ENCODE measurements around the gene NPLOC4. TPM values are rescaled to one million over a fixed set of nuclear protein-coding genes. Genes with fewer than 3 reads are reported as not detected.

The NPLOC4 gene
- total and polyA plus RNA-seq, 2 donors from 2014 or later, result 41.5 to 86.4 TPM

DNA sequence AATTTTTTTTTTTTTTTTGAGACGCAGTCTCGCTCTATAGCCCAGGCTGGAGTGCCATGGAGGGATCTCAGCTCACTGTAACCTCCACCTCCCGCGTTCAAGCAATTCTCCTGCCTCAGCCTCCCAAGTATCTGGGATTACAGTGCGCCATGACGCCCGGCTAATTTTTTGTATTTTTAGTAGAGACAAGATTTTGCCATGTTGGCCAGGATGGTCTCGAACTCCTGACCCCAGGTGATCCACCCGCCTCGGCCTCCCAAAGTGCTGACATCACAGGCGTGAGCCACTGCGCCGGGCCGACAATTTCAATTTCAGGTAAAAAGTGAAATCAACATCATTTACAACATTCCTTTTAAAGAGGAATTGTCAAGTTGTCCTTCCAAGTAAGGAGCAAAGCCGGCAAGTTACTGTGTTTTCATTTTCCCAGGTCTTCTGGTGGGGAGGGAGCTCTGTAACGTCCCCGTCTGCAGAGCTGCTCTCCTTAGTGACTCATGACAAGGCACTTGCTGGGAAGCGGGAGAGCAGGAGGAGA lies 873 bp downstream of the NPLOC4 start:
- H3K36me3 ChIP-seq (ENCODE audit: control insufficient read depth in 2 of 3, insufficient read depth in 3 of 3, low read length in 3 of 3), result peaks cover 0 to 2% (median 0%) of the 10 kb centered on the region in 3 donors
- H3K9me3 ChIP-seq (ENCODE audit: control insufficient read depth in 2 of 3, insufficient read depth in 1 of 3, low read length in 3 of 3), result no peaks in the 10 kb centered on the region
- H3K27ac ChIP-seq (ENCODE audit: low read depth in 2 of 2, low read length in 2 of 2), result peak overlapping the region; percentile 77 to 87
- no peaks in the 10 kb centered on the region for H3K27me3 ChIP-seq (ENCODE audit: control insufficient read depth, insufficient read depth, low read length)
- intact Hi-C loops (cut with DNase I), result no loop called here
- TF ChIP-seq, protein P1, sequence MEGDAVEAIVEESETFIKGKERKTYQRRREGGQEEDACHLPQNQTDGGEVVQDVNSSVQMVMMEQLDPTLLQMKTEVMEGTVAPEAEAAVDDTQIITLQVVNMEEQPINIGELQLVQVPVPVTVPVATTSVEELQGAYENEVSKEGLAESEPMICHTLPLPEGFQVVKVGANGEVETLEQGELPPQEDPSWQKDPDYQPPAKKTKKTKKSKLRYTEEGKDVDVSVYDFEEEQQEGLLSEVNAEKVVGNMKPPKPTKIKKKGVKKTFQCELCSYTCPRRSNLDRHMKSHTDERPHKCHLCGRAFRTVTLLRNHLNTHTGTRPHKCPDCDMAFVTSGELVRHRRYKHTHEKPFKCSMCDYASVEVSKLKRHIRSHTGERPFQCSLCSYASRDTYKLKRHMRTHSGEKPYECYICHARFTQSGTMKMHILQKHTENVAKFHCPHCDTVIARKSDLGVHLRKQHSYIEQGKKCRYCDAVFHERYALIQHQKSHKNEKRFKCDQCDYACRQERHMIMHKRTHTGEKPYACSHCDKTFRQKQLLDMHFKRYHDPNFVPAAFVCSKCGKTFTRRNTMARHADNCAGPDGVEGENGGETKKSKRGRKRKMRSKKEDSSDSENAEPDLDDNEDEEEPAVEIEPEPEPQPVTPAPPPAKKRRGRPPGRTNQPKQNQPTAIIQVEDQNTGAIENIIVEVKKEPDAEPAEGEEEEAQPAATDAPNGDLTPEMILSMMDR (IDR thresholded peaks at IDR 0.05; ENCODE audit: borderline replicate concordance, extremely low read depth, insufficient read depth), result no peak
- peak in 1 of 5 donors; percentile 17 for DNase-seq
- peak overlapping the region; percentile 72 to 99 (median 74) for H3K9ac ChIP-seq (ENCODE audit: low read length in 3 of 3)
- FAIRE-seq, result no peak
- H3K4me1 ChIP-seq (ENCODE audit: control insufficient read depth in 2 of 3, insufficient read depth in 2 of 3, low read depth in 1 of 3, low read length in 3 of 3), result peaks cover 0 to 9% (median 7%) of the 10 kb centered on the region in 3 donors
- H3K4me3 ChIP-seq (ENCODE audit: low read length in 3 of 3), result peak overlapping the region; percentile 80 to 97 (median 92)

DNA sequence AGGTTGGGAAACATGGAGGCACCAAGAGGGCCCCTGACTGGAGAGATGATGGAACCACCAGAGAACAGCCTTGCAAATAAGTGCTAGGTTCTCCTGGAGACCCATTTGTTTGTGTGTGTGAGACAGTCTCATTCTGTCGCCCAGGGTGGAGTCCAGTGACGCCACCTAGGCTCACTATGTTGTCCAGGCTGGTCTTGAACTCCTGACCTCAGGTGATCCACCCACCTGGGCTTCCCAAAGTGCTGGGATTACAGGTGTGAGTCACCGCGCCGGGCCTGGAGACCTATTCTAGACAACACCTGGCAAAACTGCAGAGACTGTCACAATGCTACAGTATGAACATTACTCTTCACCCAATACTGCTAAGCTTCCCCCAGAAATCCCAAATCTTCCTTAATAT lies 1.5 kb downstream of the NPLOC4 start:
- Histone ChIP-seq H3K9ac (ENCODE audit: low read length in 3 of 3) (peak overlapping the region in 1 of 3 donors; percentile 74), H3K27ac (ENCODE audit: low read depth in 2 of 2, low read length in 2 of 2) (peak overlapping the region in 1 of 2 donors; percentile 77), H3K4me3 (ENCODE audit: low read length in 3 of 3) (peak overlapping the region in 2 of 3 donors; percentile 92 to 97), H3K4me1 (ENCODE audit: control insufficient read depth in 2 of 3, insufficient read depth in 2 of 3, low read depth in 1 of 3, low read length in 3 of 3) (peaks cover 0 to 9% (median 7%) of the 10 kb centered on the region in 3 donors), H3K27me3 (ENCODE audit: control insufficient read depth, insufficient read depth, low read length) (no peaks in the 10 kb centered on the region), H3K36me3 (ENCODE audit: control insufficient read depth in 2 of 3, insufficient read depth in 3 of 3, low read length in 3 of 3) (peaks cover 0 to 2% (median 0%) of the 10 kb centered on the region in 3 donors), H3K9me3 (ENCODE audit: control insufficient read depth in 2 of 3, insufficient read depth in 1 of 3, low read length in 3 of 3) (no peaks in the 10 kb centered on the region)
- intact Hi-C loops (cut with DNase I), result no loop called here
- DNase-seq (peak in 1 of 5 donors; percentile 24), FAIRE-seq (no peak)
- TF ChIP-seq, protein P1 (IDR thresholded peaks at IDR 0.05; ENCODE audit: borderline replicate concordance, extremely low read depth, insufficient read depth), result no peak

DNA sequence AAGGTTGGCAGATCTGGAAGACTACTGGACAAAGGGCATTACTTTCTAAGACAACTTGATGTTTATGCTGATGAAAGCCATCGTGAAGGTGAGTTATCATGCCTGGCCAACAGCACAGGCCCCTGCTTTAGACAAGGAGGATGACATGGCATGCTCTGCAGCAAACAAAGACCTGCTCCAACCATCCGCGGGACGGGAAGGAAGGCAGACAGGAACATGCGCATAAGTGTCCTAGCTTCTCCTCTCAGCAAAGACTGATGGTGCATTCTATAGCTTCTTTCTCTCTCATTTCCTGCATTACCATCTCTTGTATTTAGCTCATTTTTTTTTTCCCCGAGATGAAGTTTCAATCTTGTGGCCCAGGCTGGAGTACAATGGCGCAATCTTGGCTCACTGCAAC lies 5.4 kb downstream of the NPLOC4 start:
- no peak for FAIRE-seq
- H3K27me3 ChIP-seq (ENCODE audit: control insufficient read depth, insufficient read depth, low read length), result no peaks in the 10 kb centered on the region
- intact Hi-C loops (cut with DNase I), result no loop called here

More for the DNA sequence above, 5.4 kb downstream of the NPLOC4 start:
- no peak overlapping the region for H3K4me3 ChIP-seq (ENCODE audit: low read length in 3 of 3)
- H3K9me3 ChIP-seq (ENCODE audit: control insufficient read depth in 2 of 3, insufficient read depth in 1 of 3, low read length in 3 of 3), result no peaks in the 10 kb centered on the region
- no peak overlapping the region for H3K27ac ChIP-seq (ENCODE audit: low read depth in 2 of 2, low read length in 2 of 2)
- TF ChIP-seq, protein P1 (IDR thresholded peaks at IDR 0.05; ENCODE audit: borderline replicate concordance, extremely low read depth, insufficient read depth), result no peak
- DNase-seq, result peak in 1 of 5 donors; percentile 10
- H3K9ac ChIP-seq (ENCODE audit: low read length in 3 of 3), result no peak overlapping the region
- H3K36me3 ChIP-seq (ENCODE audit: control insufficient read depth in 2 of 3, insufficient read depth in 3 of 3, low read length in 3 of 3), result peaks cover 1 to 5% (median 2%) of the 10 kb centered on the region in 3 donors
- peaks cover 0 to 9% (median 7%) of the 10 kb centered on the region in 3 donors for H3K4me1 ChIP-seq (ENCODE audit: control insufficient read depth in 2 of 3, insufficient read depth in 2 of 3, low read depth in 1 of 3, low read length in 3 of 3)
